Mucosa of descending colon (tissue), 3 donors: ENCODE data around the gene CPE. TPM values are rescaled to one million over a fixed set of nuclear protein-coding genes. Genes with fewer than 3 reads are reported as not detected.

ENCODE experiments used
- ATAC-seq: fragments of 200-7000 bp; cut with Tn5 transposase; one replicate; pipeline ENCODE4 v1.9.1; 2020; ENCODE audit warnings: mild to moderate bottlenecking, moderate library complexity
- DNase-seq, 3 donors: peaks; one replicate each; pipeline ENCODE4 v3.0.0-alpha.2; 2020
- H3K36me3 ChIP-seq: fragments of 200-600 bp; one replicate; pipeline ENCODE4 v1.8.0; 2021; ENCODE audit warnings: low read depth, mild to moderate bottlenecking
- H3K4me1 ChIP-seq: fragments of 200-600 bp; one replicate; pipeline ENCODE4 v1.8.0; 2021; ENCODE audit warnings: low read depth, mild to moderate bottlenecking
- H3K4me3 ChIP-seq: fragments of 200-600 bp; one replicate; pipeline ENCODE4 v1.8.0; 2021; ENCODE audit warnings: mild to moderate bottlenecking
- H3K9me3 ChIP-seq: fragments of 200-600 bp; one replicate; pipeline ENCODE4 v1.8.0; 2021; ENCODE audit warnings: mild to moderate bottlenecking
- intact Hi-C, 2 donors: fragments of 100-400 bp; cut with DNase I in 1 of 2; cut with micrococcal nuclease in 1 of 2; formaldehyde crosslinking; loops; one replicate each; pipeline versions ENCODE4 v1.11.0 to v1.11.1; 2022; cut with DNase I, micrococcal nuclease
- total RNA-seq, 3 donors: library from RNA; stranded (reverse); fragmentation: NEBNext Ultra II Directional in 2 of 3; extraction: Animal tissue kit (Norgen Biotek cat#: 25700) in 2 of 3; gene quantifications; one replicate each; pipeline versions ENCODE4 v1.2.1 to v1.2.4, GENCODE V29; 2021 to 2023
- TF ChIP-seq, protein P1 (sequence below): fragments of 200-600 bp; IDR thresholded peaks from one replicate; pipeline ENCODE4 v1.8.0; 2022; ENCODE audit warnings: antibody characterized with exemption, mild to moderate bottlenecking
- donor health status: DM: no; HTN: no; CAD: no; lungs with moderate emphysema.
- donor health status: DM: no; HTN: no; CAD: no.
- donor health status: DM: no; HTN: yes; CAD: no.

Gene CPE
- total RNA-seq, 3 donors from 2014 or later = 26.3 to 39.9 (median 33.9) TPM

DNA sequence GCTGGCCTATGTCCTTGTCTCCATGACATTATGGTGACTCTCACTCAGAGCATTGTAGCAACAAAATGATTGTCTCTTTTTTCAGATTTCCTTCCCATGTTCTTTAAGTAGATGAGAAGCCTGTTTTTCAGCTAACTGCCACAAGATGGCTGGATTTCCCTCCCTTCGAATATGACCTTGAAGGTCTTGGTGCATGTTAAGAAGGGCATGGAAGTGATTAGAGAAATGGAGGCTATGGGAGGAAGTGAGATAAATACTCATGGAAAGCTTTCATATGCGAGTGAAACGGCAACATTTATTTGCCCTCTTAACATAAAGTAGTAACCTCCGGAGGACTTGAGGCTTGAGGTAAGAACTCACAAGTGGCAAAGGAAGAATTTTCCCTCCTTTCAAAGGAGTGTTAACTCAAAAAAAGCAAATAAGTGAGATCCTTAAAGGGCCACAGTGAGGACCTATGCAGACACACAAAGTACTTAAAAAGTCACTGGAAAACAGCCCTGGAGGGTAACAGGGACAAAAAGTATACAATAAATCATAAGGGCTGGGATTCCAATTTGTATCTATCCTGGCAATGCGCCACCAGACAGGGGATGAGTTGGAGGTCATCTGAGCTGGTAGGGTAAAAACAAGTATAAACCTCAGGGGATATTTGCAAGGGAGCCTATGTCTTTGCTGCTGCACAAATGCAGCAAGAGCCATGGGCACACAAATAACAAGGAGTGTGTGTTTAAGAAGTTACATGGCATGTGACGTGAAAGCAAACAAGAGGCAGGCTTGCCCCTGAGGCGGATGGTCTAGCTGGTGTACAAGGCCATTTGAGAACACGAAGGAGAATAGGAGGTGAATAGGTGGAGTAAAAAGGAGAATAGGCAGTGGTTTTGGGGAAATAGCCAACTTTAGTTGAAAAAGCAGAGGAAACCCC lies 96.2 kb downstream of the CPE start:
- no peak for ATAC-seq
- no peak overlapping the region for H3K4me3 ChIP-seq
- DNase-seq = no peak
- H3K9me3 ChIP-seq = peaks cover 32% of the 10 kb centered on the region
- TF ChIP-seq, protein P1, sequence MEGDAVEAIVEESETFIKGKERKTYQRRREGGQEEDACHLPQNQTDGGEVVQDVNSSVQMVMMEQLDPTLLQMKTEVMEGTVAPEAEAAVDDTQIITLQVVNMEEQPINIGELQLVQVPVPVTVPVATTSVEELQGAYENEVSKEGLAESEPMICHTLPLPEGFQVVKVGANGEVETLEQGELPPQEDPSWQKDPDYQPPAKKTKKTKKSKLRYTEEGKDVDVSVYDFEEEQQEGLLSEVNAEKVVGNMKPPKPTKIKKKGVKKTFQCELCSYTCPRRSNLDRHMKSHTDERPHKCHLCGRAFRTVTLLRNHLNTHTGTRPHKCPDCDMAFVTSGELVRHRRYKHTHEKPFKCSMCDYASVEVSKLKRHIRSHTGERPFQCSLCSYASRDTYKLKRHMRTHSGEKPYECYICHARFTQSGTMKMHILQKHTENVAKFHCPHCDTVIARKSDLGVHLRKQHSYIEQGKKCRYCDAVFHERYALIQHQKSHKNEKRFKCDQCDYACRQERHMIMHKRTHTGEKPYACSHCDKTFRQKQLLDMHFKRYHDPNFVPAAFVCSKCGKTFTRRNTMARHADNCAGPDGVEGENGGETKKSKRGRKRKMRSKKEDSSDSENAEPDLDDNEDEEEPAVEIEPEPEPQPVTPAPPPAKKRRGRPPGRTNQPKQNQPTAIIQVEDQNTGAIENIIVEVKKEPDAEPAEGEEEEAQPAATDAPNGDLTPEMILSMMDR = no peak
- intact Hi-C loops = no loop called here
- no peaks in the 10 kb centered on the region for H3K4me1 ChIP-seq
- H3K36me3 ChIP-seq = no peaks in the 10 kb centered on the region

DNA sequence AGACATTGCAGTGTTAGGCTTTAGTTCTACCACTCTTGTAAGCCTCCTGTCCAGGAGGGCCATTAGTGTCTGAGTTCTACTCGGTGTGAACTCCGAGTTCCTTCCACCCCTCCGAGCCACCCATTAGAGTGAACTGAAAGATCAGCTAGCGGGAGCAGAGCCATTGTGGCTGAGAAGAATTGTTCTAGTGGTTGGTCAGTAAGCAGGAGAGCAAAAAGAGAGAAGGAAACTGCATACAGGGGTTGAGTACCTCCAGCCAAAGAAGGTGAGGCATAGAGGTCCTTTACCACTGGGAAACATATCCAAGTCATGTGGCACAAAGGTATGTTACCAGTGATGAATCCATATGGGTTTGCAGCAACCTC lies 96.9 kb downstream of the CPE start:
- intact Hi-C loops = no loop called here
- no peaks in the 10 kb centered on the region for H3K4me1 ChIP-seq
- H3K4me3 ChIP-seq = no peak overlapping the region
- TF ChIP-seq, protein P1 = no peak
- no peak for DNase-seq
- no peak for ATAC-seq
- H3K9me3 ChIP-seq = peaks cover 32% of the 10 kb centered on the region
- H3K36me3 ChIP-seq = no peaks in the 10 kb centered on the region

DNA sequence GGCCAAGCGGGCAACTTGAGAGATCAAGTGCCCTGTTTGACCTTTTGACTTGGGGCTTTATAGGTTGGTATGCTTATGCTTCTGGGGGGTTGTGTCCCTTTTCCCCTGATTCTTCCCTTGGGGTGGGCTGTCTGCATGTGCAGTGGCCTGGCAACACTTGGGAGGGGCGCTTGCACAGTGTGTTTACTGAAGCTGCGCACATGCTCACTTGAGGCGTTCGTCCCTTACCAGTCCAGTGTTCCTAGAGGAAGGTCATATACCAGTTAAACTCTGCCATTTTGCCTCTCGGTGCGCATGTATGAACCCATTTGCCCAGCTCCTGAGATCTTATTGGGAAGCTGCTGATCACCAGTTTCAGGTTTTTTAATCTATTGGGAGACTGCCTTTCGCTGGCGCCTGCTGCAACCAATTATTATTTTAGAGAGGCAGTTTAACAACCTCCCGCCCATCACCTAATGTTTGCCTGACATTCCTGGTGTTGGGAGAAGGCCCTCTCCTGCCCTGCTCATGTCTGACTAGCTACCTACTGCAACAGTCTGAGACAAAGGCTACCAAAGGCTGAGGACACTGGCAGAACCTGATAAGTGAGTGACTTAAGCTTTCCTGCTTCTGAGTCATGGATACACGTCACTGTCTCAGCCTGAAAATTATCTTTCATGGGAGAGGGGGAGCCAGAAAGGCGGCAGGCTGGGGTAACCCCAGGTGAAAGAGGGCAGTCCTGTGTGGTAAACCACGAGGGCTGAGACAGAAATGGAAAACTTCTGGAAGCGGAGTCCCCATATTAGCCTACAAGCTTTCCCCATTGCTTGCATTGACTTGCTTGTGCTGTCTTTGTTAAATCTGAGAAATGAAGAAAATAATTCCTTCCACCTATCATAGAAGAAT lies 97.6 kb downstream of the CPE start:
- TF ChIP-seq, protein P1 = no peak
- Histone ChIP-seq H3K4me3 (no peak overlapping the region), H3K9me3 (peaks cover 30% of the 10 kb centered on the region), H3K4me1 (no peaks in the 10 kb centered on the region), H3K36me3 (no peaks in the 10 kb centered on the region)
- ATAC-seq (no peak), DNase-seq (no peak)
- intact Hi-C loops = no loop called here

DNA sequence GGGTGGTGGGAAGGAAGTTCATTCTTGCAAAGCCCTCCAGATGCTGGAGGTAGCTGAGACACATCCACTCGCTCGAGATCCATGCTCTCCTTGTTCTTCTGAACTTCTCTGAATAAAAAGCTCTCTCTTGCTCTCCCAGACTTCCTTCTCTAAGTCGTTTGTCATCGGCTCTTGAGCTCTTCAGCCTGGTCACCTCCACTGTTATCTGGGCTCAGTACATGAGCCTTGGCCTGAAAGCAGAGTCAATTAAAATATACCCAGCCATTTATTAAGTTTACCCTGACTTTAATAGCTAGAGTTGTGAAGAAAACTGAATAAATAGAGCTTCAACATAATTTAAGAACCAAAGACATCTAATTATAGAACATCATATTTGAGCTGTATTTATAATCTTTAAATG lies 99.0 kb downstream of the CPE start:
- no peaks in the 10 kb centered on the region for H3K4me1 ChIP-seq
- no peak for ATAC-seq
- no peak for DNase-seq
- no peak overlapping the region for H3K4me3 ChIP-seq
- intact Hi-C loops = no loop called here
- peaks cover 16% of the 10 kb centered on the region for H3K9me3 ChIP-seq
- H3K36me3 ChIP-seq = no peaks in the 10 kb centered on the region
- TF ChIP-seq, protein P1 = no peak

DNA sequence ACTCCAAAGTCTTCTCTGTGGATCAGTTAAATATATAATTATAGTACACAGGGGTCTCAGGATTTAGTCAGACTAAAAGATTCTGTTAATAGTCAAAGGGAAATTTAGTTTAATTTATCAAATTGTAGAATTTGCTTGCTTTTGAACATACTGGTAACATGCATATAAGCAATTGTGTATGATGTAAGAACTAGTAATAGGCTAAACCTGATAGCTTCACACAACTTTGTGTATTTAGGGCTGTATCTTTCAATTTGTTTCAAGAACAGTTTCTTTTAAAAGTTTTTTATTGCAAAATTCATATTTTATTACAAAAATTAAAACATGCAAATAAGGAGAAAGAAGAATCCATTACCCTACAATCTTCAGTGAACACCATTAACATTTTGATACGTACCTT lies 99.5 kb downstream of the CPE start:
- intact Hi-C loops = no loop called here
- ATAC-seq (no peak), DNase-seq (no peak)
- Histone ChIP-seq H3K36me3 (no peaks in the 10 kb centered on the region), H3K4me1 (no peaks in the 10 kb centered on the region), H3K9me3 (peaks cover 12% of the 10 kb centered on the region), H3K4me3 (no peak overlapping the region)
- TF ChIP-seq, protein P1 = no peak
